ENCODE measurements around the gene SYCP2L.

SYCP2L gene

DNA sequence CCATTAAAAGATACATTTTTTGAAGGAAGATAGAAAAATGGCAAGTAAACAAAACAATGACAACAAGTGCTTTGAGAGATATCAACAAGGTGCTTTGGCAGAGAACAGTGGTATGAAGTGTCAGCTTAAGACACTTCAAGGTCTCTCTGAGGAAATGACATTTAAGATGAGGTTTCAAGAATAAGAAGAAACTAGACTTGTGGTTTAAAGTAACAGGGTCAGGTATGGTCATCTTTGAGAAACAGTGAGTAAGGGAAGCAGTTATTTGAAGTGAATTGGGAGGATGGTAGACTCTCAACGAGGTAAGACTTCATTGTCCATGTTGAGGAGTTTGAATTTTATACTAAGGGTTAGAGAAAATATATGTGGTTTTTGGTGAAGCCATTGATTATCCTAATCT lies 77.8 kb downstream of the SYCP2L start:
- TF ChIP-seq, protein P1, sequence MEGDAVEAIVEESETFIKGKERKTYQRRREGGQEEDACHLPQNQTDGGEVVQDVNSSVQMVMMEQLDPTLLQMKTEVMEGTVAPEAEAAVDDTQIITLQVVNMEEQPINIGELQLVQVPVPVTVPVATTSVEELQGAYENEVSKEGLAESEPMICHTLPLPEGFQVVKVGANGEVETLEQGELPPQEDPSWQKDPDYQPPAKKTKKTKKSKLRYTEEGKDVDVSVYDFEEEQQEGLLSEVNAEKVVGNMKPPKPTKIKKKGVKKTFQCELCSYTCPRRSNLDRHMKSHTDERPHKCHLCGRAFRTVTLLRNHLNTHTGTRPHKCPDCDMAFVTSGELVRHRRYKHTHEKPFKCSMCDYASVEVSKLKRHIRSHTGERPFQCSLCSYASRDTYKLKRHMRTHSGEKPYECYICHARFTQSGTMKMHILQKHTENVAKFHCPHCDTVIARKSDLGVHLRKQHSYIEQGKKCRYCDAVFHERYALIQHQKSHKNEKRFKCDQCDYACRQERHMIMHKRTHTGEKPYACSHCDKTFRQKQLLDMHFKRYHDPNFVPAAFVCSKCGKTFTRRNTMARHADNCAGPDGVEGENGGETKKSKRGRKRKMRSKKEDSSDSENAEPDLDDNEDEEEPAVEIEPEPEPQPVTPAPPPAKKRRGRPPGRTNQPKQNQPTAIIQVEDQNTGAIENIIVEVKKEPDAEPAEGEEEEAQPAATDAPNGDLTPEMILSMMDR (IDR thresholded peaks at IDR 0.05; ENCODE audit: low read depth, low read length) = no peak
- Histone ChIP-seq H3K4me1 (no peaks in the 10 kb centered on the region), H3K9me3 (no peaks in the 10 kb centered on the region), H3K4me3 (ENCODE audit: low read depth, low read length) (no peak overlapping the region), H3K36me3 (no peaks in the 10 kb centered on the region), H3K27me3 (no peaks in the 10 kb centered on the region)
- DNase-seq = no peak

DNA sequence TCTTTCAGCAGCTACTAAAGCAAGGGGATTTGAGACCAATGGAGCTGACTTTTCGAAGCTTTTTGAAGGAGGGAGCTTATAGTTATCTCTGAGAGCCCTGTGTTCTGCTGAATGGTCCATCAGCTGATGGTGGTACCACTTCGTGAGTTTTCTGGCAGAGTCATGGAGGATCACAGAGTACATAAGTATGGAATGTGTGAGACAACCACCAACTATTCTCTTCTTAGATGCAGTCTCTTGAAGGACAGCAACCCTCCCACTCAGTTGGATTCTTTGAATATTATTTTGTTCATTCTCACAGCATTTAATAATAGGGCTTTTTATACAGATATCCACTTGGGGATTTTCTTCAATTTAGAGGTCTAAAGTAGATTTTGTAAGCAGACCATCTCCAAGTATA lies 81.9 kb downstream of the SYCP2L start:
- no peaks in the 10 kb centered on the region for H3K4me1 ChIP-seq
- no peak for DNase-seq
- H3K27me3 ChIP-seq = no peaks in the 10 kb centered on the region
- no peaks in the 10 kb centered on the region for H3K36me3 ChIP-seq
- H3K4me3 ChIP-seq (ENCODE audit: low read depth, low read length) = no peak overlapping the region
- H3K9me3 ChIP-seq = no peaks in the 10 kb centered on the region
- TF ChIP-seq, protein P1 (IDR thresholded peaks at IDR 0.05; ENCODE audit: low read depth, low read length) = no peak

DNA sequence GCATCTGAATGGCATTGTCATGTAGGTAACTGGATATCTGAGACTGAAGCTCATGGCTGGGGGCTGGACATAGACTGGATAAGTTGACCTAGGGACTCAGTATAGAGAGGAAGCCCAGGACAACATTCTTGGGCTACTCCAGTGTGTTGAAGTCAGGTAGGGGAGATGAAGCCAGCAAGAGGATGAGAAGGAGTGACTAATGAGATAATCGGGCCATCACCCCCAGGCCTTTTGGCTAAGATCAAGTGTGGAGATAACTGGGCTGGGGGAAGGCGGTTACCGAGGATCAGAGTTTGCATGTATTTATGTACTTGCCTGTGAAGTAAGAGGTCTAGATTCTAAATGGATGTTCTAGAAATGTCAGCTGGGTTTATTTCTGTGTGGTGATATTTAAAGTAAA lies 83.9 kb downstream of the SYCP2L start:
- TF ChIP-seq, protein P1 (IDR thresholded peaks at IDR 0.05; ENCODE audit: low read depth, low read length) = no peak
- Histone ChIP-seq H3K27me3 (no peaks in the 10 kb centered on the region), H3K4me1 (no peaks in the 10 kb centered on the region), H3K9me3 (no peaks in the 10 kb centered on the region), H3K36me3 (no peaks in the 10 kb centered on the region), H3K4me3 (ENCODE audit: low read depth, low read length) (no peak overlapping the region)
- DNase-seq = no peak

DNA sequence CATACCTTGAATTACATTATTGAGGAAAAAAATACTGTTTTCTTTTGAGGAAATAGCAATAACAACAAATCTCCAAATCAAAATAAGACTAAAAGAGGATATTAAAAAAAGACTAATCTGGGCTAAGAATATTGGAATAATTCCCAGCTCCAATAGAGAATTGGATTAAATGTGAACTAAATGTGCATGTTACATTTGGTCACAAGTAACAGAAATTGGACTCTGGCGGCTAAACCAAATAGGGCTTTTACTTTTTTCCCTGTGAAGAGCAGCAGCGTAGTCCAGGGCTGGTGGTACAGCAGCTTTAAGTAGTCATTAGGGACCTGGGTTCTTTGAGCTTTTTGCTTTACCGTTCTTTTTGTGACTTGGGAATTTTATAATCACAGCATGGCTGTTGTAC lies 85.3 kb downstream of the SYCP2L start:
- Histone ChIP-seq H3K4me3 (ENCODE audit: low read depth, low read length) (no peak overlapping the region), H3K27me3 (no peaks in the 10 kb centered on the region), H3K4me1 (no peaks in the 10 kb centered on the region), H3K36me3 (no peaks in the 10 kb centered on the region), H3K9me3 (no peaks in the 10 kb centered on the region; the same call in 1 of the 2 replicates)
- TF ChIP-seq, protein P1 (IDR thresholded peaks at IDR 0.05; ENCODE audit: low read depth, low read length) = no peak
- no peak for DNase-seq

DNA sequence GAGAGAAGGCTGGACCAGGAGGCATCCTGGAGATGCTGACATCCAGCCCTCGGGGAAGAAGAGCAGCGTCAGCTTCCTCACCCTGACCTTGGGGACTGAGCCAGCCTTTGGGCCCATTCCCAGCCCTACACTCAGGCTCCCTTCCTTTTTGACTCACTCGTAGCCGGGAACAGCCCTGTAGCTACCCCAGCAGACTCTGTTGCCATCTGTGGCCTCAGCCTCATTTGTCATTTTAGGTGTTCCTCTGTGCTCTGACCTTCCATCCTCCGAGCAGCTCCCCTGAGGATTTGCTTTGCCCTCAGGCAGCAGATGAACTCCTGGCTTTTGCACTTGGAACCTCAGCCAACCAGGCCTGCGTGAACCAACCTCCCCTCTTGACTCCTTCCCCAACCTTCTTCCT lies 89.7 kb downstream of the SYCP2L start:
- no peak for DNase-seq
- H3K36me3 ChIP-seq = no peaks in the 10 kb centered on the region
- no peak overlapping the region for H3K4me3 ChIP-seq (ENCODE audit: low read depth, low read length)
- no peaks in the 10 kb centered on the region for H3K27me3 ChIP-seq
- TF ChIP-seq, protein P1 (IDR thresholded peaks at IDR 0.05; ENCODE audit: low read depth, low read length) = no peak
- no peaks in the 10 kb centered on the region; the same call in 1 of the 2 replicates for H3K9me3 ChIP-seq
- no peaks in the 10 kb centered on the region for H3K4me1 ChIP-seq

DNA sequence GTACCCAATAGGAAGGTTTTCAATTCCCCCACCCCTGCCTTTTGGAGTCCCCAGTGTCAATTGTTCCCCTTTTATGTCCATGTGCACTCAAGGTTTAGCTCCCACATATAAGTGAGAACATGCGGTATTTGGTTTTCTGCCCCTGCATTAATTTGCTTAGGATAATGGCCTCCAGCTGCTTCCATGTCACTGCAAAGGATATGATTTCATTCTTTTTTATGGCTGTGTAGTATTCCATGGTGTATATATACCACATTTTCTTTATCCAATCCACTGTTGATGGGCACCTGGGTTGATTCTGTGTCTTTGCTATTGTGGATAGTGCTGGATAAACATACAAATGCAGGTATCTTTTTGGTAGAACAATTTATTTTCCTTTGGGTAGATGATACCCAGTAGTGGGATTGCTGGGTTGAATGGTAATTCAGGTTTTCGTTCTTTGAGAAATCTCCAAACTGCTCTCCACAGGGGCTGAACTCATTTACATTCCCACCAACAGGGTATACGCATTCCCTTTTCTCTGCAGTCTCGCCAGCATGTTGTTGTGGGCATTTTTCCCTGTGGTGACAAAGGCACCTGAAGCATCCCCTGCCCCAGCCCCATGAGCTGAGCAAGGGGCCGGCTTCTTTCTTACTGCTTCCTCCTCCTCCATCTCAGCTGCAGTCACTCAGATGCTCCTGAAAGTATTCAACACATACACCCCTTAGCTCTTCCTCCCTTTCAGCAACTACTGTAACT lies 90.5 kb downstream of the SYCP2L start:
- no peak for DNase-seq
- H3K4me1 ChIP-seq = no peaks in the 10 kb centered on the region
- no peak overlapping the region for H3K4me3 ChIP-seq (ENCODE audit: low read depth, low read length)
- no peaks in the 10 kb centered on the region for H3K36me3 ChIP-seq
- TF ChIP-seq, protein P1 (IDR thresholded peaks at IDR 0.05; ENCODE audit: low read depth, low read length) = no peak
- H3K9me3 ChIP-seq = no peaks in the 10 kb centered on the region; the same call in 1 of the 2 replicates
- H3K27me3 ChIP-seq = no peaks in the 10 kb centered on the region

Data from BE2C (cell line).